Skeletal muscle tissue (tissue), 4 donors: Measurements from ENCODE around the gene GPAT2. TPM values are rescaled to one million over a fixed set of nuclear protein-coding genes. Genes with fewer than 3 reads are reported as not detected.
"Not testable (repeated sequence)": the region's sequence is repeated elsewhere in the genome, so short reads cannot be mapped to it uniquely, and the experiment has no call there.

Experiments
- H3K27ac ChIP-seq: one replicate; pipeline ENCODE4 v1.7.0; 2013; ENCODE audit warnings: mild to moderate bottlenecking, low read depth, low read length, inconsistent platforms
- H3K27me3 ChIP-seq, 3 donors: one replicate each; pipeline ENCODE4 v1.7.0; 2013; ENCODE audit warnings: low read length in 3 of 3; ENCODE audit not compliant: control insufficient read depth in 3 of 3, insufficient read depth in 3 of 3
- H3K36me3 ChIP-seq, 3 donors: one replicate each; pipeline ENCODE4 v1.7.0; 2013; ENCODE audit warnings: low read length in 3 of 3; ENCODE audit not compliant: control insufficient read depth in 3 of 3, insufficient read depth in 3 of 3
- H3K4me1 ChIP-seq, 3 donors: one replicate each; pipeline ENCODE4 v1.7.0; 2013; ENCODE audit warnings: low read length in 3 of 3, mild to moderate bottlenecking in 3 of 3; ENCODE audit not compliant: control insufficient read depth in 3 of 3, insufficient read depth in 3 of 3
- H3K4me3 ChIP-seq, 3 donors: one replicate each; pipeline ENCODE4 v1.7.0; 2013; ENCODE audit warnings: low read length in 3 of 3
- H3K9ac ChIP-seq, 3 donors: one replicate each; pipeline ENCODE4 v1.7.0; 2013; ENCODE audit warnings: low read length in 3 of 3, mild to moderate bottlenecking in 3 of 3, moderate library complexity in 2 of 3, low read depth in 1 of 3
- H3K9me3 ChIP-seq, 3 donors: one replicate each; pipeline ENCODE4 v1.7.0; 2013; ENCODE audit warnings: low read length in 3 of 3; ENCODE audit not compliant: control insufficient read depth in 3 of 3
- total RNA-seq: library from RNA; depleted of rRNA; stranded (reverse); fragments of >200 nt; gene quantifications from one replicate; pipeline ENCODE4 v1.2.3, GENCODE V29; 2014
- donor health status: Osteomylitis.

GPAT2 gene
- total RNA-seq, 1 donor from 2014 or later = 7.8 TPM

- Histone ChIP-seq H3K27ac (no peak overlapping the region), H3K4me3 (no peak overlapping the region), H3K27me3 (no peaks in the 10 kb centered on the region), H3K9me3 (no peaks in the 10 kb centered on the region), H3K4me1 (no peaks in the 10 kb centered on the region), H3K36me3 (no peaks in the 10 kb centered on the region), H3K9ac (no peak overlapping the region)
These were observed 30.7 kb upstream of the GPAT2 start for GRCh38 chr2:96065381-96065930.

- H3K9me3 ChIP-seq, H3K4me1 ChIP-seq, H3K27me3 ChIP-seq, H3K9ac ChIP-seq, H3K36me3 ChIP-seq, H3K27ac ChIP-seq, H3K4me3 ChIP-seq: not testable (repeated sequence)
These were observed 30.0 kb upstream of the GPAT2 start for GRCh38 chr2:96064760-96065159.

- not testable (repeated sequence) for H3K9ac ChIP-seq, H3K4me3 ChIP-seq, H3K27me3 ChIP-seq, H3K36me3 ChIP-seq, H3K27ac ChIP-seq, H3K9me3 ChIP-seq, H3K4me1 ChIP-seq
These were observed 29.4 kb upstream of the GPAT2 start for GRCh38 chr2:96064047-96064675.

- H3K4me1 ChIP-seq, H3K9me3 ChIP-seq, H3K36me3 ChIP-seq, H3K27me3 ChIP-seq, H3K4me3 ChIP-seq, H3K9ac ChIP-seq, H3K27ac ChIP-seq: not testable (repeated sequence)
These were observed 28.6 kb upstream of the GPAT2 start for GRCh38 chr2:96063116-96063899.

- H3K27me3 ChIP-seq, H3K4me3 ChIP-seq, H3K9ac ChIP-seq, H3K36me3 ChIP-seq, H3K4me1 ChIP-seq, H3K27ac ChIP-seq, H3K9me3 ChIP-seq: not testable (repeated sequence)
These were observed 27.8 kb upstream of the GPAT2 start for GRCh38 chr2:96062483-96062882.

GRCh38 chr2:96061901-96062300 is 27.2 kb upstream of the GPAT2 start:
- not testable (repeated sequence) for H3K27ac ChIP-seq, H3K9me3 ChIP-seq, H3K9ac ChIP-seq, H3K4me1 ChIP-seq, H3K4me3 ChIP-seq, H3K27me3 ChIP-seq, H3K36me3 ChIP-seq

- H3K9me3 ChIP-seq, H3K4me1 ChIP-seq, H3K27me3 ChIP-seq, H3K9ac ChIP-seq, H3K36me3 ChIP-seq, H3K4me3 ChIP-seq, H3K27ac ChIP-seq: not testable (repeated sequence)
These were observed 26.6 kb upstream of the GPAT2 start for GRCh38 chr2:96061197-96061817.

- not testable (repeated sequence) for H3K9ac ChIP-seq, H3K27me3 ChIP-seq, H3K27ac ChIP-seq, H3K4me3 ChIP-seq, H3K36me3 ChIP-seq, H3K9me3 ChIP-seq, H3K4me1 ChIP-seq
These were observed 25.6 kb upstream of the GPAT2 start for GRCh38 chr2:96060325-96060724.

- H3K9ac ChIP-seq, H3K4me1 ChIP-seq, H3K9me3 ChIP-seq, H3K27ac ChIP-seq, H3K27me3 ChIP-seq, H3K36me3 ChIP-seq, H3K4me3 ChIP-seq: not testable (repeated sequence)
These were observed 24.7 kb upstream of the GPAT2 start for GRCh38 chr2:96059443-96059842.

GRCh38 chr2:96055830-96056229 is 21.1 kb upstream of the GPAT2 start:
- H3K9ac ChIP-seq, H3K36me3 ChIP-seq, H3K9me3 ChIP-seq, H3K27ac ChIP-seq, H3K27me3 ChIP-seq, H3K4me1 ChIP-seq, H3K4me3 ChIP-seq: not testable (repeated sequence)
